Sigmoid colon (tissue), 7 donors: Measurements from ENCODE around the gene ENPP6. TPM values are rescaled to one million over a fixed set of nuclear protein-coding genes. Genes with fewer than 3 reads are reported as not detected.
"Not testable (repeated sequence)": the region's sequence is repeated elsewhere in the genome, so short reads cannot be mapped to it uniquely, and the experiment has no call there.

Experiments
- DNase-seq: peaks from one replicate; pipeline ENCODE4 v3.0.0-alpha.2; 2019
- H3K27ac ChIP-seq, 4 donors: fragments of 200-600 bp; sonication (generic); one replicate each; pipeline ENCODE4 v1.5.1; 2016 to 2019; ENCODE audit warnings: mild to moderate bottlenecking in 1 of 4
- H3K27me3 ChIP-seq, 3 donors: fragments of 200-600 bp; sonication (generic); one replicate each; pipeline ENCODE4 v1.5.1; 2019; ENCODE audit warnings: mild to moderate bottlenecking in 1 of 3
- H3K36me3 ChIP-seq, 4 donors: fragments of 200-600 bp; sonication (generic); one replicate each; pipeline ENCODE4 v1.5.1; 2016 to 2019
- H3K4me1 ChIP-seq, 4 donors: fragments of 200-600 bp; sonication (generic); one replicate each; pipeline ENCODE4 v1.5.1; 2017 to 2019
- H3K4me3 ChIP-seq, 4 donors: fragments of 200-600 bp; sonication (generic); one replicate each; pipeline ENCODE4 v1.5.1; 2017 to 2019; ENCODE audit warnings: mild to moderate bottlenecking in 2 of 4, moderate library complexity in 1 of 4
- H3K9me3 ChIP-seq, 4 donors: fragments of 200-600 bp in 3 of 4; sonication (generic) in 3 of 4; one replicate each; pipeline versions ENCODE4 v1.5.1 to v1.6.1; 2013 to 2019
- EP300 ChIP-seq, 4 donors: sonication (generic); formaldehyde crosslinking; IDR thresholded peaks; one replicate each; pipeline ENCODE4 v1.6.1; 2017; ENCODE audit warnings: antibody characterized with exemption in 4 of 4
- POLR2A ChIP-seq, 2 donors: fragments of 450-650 bp; IDR thresholded peaks; one replicate each; pipeline ENCODE4 v1.6.1; 2016; ENCODE audit warnings: antibody characterized with exemption in 2 of 2, mild to moderate bottlenecking in 2 of 2, moderate library complexity in 2 of 2
- POLR2AphosphoS5 ChIP-seq, 4 donors: sonication (generic); formaldehyde crosslinking; IDR thresholded peaks; one replicate each; pipeline ENCODE4 v1.6.1; 2017; ENCODE audit warnings: antibody characterized with exemption in 4 of 4
- WGBS, 2 donors: extraction: QIAGEN DNeasy Blood & Tissue Kit; methylation state at CpG; one replicate each; pipeline ENCODE4 v1.1.7; 2013; 5-methylcytosine and 5-hydroxymethylcytosine counted together
- intact Hi-C: fragments of 100-400 bp; cut with DNase I; formaldehyde crosslinking; loops from one replicate; pipeline ENCODE4 v1.15.1; 2023
- polyA plus RNA-seq, 3 donors: library from polyadenylated mRNA; stranded (reverse); fragments of 200-250 nt; gene quantifications; one replicate each; pipeline ENCODE4 v1.2.3, GENCODE V29; 2013
- total RNA-seq, 4 donors: library from RNA; depleted of rRNA; stranded (reverse); fragments of >200 nt; gene quantifications; one replicate each; pipeline ENCODE4 v1.1.0, GENCODE V29; 2016
- TF ChIP-seq, protein P1 (sequence below), 4 experiments: fragments of 450-650 bp in 3 of 4; fragments of 200-600 bp in 1 of 4; IDR thresholded peaks; one replicate each; pipeline ENCODE4 v1.5.1; 2016 to 2019; ENCODE audit warnings: antibody characterized with exemption in 4 of 4, mild to moderate bottlenecking in 3 of 4, moderate library complexity in 2 of 4
- donor health status: healthy with polysubstance abuse.
- donor health status: Bipolar disorder and iron deficiency.
- donor health status: healthy.

The ENPP6 gene
- total and polyA plus RNA-seq, 7 donors, result under 0.01 to 0.66 (median 0.31) TPM

DNA sequence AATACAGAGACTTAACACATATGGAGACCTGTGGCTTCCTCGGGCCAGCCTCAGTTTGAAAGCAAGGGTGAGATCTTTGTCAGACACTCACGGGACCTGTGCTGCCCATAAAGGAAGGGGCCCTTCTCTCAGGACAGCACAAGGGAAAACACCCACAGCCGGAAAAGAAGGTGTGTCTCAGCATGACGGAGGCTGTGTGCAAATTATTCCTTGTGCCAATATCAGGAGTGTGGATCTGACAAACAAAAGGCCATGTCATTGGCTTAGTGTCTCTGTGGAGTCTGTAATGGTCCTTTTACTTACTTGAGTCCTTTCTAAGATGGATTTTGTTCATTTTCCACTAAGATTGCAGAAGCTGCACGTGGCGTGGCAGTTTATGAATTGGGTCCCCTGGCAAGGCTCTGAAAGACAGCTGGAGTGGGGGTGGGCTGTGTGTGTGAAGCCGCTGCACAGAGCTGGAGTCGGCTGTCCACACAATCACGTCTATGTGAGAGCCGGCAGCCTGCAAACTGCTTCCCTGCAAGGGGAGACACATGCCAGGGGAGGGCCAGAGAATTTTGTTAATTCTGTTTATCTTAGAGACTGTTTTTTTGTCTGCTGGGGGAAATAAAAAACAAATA is 1.9 kb downstream of the ENPP6 start:
- intact Hi-C loops, result no loop called here
- Histone ChIP-seq H3K27me3 (no peaks in the 10 kb centered on the region), H3K27ac (no peak overlapping the region), H3K4me1 (no peaks in the 10 kb centered on the region), H3K9me3 (no peaks in the 10 kb centered on the region), H3K36me3 (no peaks in the 10 kb centered on the region), H3K4me3 (no peak overlapping the region)
- TF ChIP-seq POLR2A (IDR thresholded peaks at IDR 0.05), result no peak
- no peak for TF ChIP-seq POLR2AphosphoS5 (IDR thresholded peaks at IDR 0.05)
- TF ChIP-seq, protein P1, sequence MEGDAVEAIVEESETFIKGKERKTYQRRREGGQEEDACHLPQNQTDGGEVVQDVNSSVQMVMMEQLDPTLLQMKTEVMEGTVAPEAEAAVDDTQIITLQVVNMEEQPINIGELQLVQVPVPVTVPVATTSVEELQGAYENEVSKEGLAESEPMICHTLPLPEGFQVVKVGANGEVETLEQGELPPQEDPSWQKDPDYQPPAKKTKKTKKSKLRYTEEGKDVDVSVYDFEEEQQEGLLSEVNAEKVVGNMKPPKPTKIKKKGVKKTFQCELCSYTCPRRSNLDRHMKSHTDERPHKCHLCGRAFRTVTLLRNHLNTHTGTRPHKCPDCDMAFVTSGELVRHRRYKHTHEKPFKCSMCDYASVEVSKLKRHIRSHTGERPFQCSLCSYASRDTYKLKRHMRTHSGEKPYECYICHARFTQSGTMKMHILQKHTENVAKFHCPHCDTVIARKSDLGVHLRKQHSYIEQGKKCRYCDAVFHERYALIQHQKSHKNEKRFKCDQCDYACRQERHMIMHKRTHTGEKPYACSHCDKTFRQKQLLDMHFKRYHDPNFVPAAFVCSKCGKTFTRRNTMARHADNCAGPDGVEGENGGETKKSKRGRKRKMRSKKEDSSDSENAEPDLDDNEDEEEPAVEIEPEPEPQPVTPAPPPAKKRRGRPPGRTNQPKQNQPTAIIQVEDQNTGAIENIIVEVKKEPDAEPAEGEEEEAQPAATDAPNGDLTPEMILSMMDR (IDR thresholded peaks at IDR 0.05), result no peak
- TF ChIP-seq EP300 (IDR thresholded peaks at IDR 0.05), result no peak
- 24 to 54% methylated on average over 10 of the region's 10 CpGs for WGBS, 2 donors
- DNase-seq, result no peak

- no peaks in the 10 kb centered on the region for H3K27me3 ChIP-seq
- no peaks in the 10 kb centered on the region for H3K36me3 ChIP-seq
- no peak overlapping the region for H3K27ac ChIP-seq
- DNase-seq, result no peak
- WGBS, 2 donors, result 88 to 94% methylated on average over 5 of the region's 5 CpGs
- no peak overlapping the region for H3K4me3 ChIP-seq
- H3K4me1 ChIP-seq, result no peaks in the 10 kb centered on the region
- no peaks in the 10 kb centered on the region for H3K9me3 ChIP-seq
- TF ChIP-seq POLR2AphosphoS5 (IDR thresholded peaks at IDR 0.05), result no peak
- TF ChIP-seq POLR2A (IDR thresholded peaks at IDR 0.05), result no peak
- TF ChIP-seq EP300 (IDR thresholded peaks at IDR 0.05), result no peak
- TF ChIP-seq, protein P1 (IDR thresholded peaks at IDR 0.05), result no peak
- intact Hi-C loops, result no loop called here
Observed at GRCh38 chr4:184214931-184215330, 2.7 kb downstream of the ENPP6 start.

DNA sequence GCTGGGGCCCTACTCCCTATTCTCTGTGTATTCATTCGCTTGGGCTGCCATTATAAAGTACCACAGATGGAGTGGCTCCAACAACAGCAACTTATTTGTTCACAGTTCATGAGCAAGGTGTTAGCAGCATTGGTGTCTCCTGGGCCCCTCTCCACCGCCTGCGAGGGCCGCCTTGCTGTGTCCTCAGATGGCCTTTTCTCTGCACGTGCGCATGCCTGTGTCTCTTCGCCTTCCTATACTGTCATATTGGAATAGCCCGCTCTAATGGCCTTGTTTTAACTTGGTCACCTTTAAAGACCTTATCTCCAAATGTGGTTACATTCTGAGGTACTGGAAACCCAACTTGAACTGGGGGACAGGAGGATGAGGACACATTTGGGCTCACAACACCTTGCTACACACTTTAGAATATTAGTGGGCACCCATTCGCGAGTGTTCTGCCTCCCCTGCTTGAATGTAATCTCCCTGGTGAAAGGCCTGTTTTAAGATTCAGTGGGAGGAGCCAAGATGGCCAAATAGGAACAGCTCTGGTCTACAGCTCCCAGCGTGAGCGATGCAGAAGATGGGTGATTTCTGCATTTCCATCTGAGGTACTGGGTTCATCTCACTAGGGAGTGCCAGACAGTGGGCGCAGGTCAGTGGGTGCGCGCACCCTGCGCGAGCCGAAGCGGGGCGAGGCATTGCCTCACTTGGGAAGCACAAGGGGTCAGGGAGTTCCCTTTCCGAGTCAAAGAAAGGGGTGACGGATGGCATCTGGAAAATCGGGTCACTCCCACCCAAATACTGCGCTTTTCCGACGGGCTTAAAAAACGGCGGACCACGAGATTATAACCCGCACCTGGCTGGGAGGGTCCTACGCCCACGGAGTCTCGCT is 9.7 kb downstream of the ENPP6 start:
- H3K4me3 ChIP-seq, DNase-seq, H3K27ac ChIP-seq, H3K27me3 ChIP-seq, H3K4me1 ChIP-seq, H3K9me3 ChIP-seq, H3K36me3 ChIP-seq, intact Hi-C loops: not testable (repeated sequence)
- 65 to 87% methylated on average over 33 of the region's 33 CpGs for WGBS, 2 donors

DNA sequence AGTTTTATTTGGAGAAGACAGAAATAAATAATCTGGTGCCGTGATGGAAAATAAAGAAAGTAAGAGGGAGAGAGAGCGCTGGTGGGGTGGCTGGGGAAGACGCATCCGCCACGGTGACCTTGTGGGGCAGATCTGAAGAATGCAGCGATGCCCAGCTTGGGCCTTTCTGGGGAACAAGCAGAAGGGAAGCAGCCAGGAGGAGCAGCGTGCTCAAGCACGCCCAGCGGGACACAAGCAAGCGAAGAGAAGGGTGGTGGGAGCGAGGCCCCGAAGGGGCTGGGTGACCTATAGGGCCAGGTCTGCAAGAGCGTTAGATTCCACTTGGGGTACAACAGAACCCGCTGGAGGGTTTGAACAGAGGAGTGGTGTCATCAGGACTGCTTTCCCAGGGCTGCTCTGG is 12.4 kb downstream of the ENPP6 start:
- no peak for DNase-seq
- TF ChIP-seq, protein P1 (IDR thresholded peaks at IDR 0.05), result no peak
- TF ChIP-seq EP300 (IDR thresholded peaks at IDR 0.05) (no peak), POLR2A (IDR thresholded peaks at IDR 0.05) (no peak), POLR2AphosphoS5 (IDR thresholded peaks at IDR 0.05) (no peak)
- H3K27ac ChIP-seq, result no peak overlapping the region
- H3K4me1 ChIP-seq, result no peaks in the 10 kb centered on the region
- intact Hi-C loops, result no loop called here
- H3K4me3 ChIP-seq, result no peak overlapping the region
- 95% methylated on average over 14 of the region's 14 CpGs for WGBS, 2 donors
- no peaks in the 10 kb centered on the region for H3K36me3 ChIP-seq
- H3K27me3 ChIP-seq, result no peaks in the 10 kb centered on the region
- no peaks in the 10 kb centered on the region for H3K9me3 ChIP-seq

GRCh38 chr4:184203300-184203699 is 14.4 kb downstream of the ENPP6 start:
- intact Hi-C loops, result no loop called here
- no peaks in the 10 kb centered on the region for H3K9me3 ChIP-seq
- H3K4me1 ChIP-seq, result no peaks in the 10 kb centered on the region
- H3K27ac ChIP-seq, result no peak overlapping the region
- H3K36me3 ChIP-seq, result no peaks in the 10 kb centered on the region
- H3K4me3 ChIP-seq, result no peak overlapping the region
- H3K27me3 ChIP-seq, result no peaks in the 10 kb centered on the region
- no peak for DNase-seq
- TF ChIP-seq POLR2AphosphoS5 (IDR thresholded peaks at IDR 0.05) (no peak), POLR2A (IDR thresholded peaks at IDR 0.05) (no peak), EP300 (IDR thresholded peaks at IDR 0.05) (no peak)
- TF ChIP-seq, protein P1 (IDR thresholded peaks at IDR 0.05), result no peak
- WGBS, 2 donors, result 96 to 98% methylated on average over 6 of the region's 6 CpGs
